H9 (cell line): Measurements from ENCODE around the gene CFAP99. TPM values are rescaled to one million over a fixed set of nuclear protein-coding genes. Genes with fewer than 3 reads are reported as not detected.

Source experiments
- DNase-seq: peaks from one replicate; pipeline ENCODE4 v3.0.0-alpha.2; 2017
- H2AFZ ChIP-seq: one replicate; pipeline ENCODE4 v1.6.1; 2013; ENCODE audit warnings: mild to moderate bottlenecking, low read length, control low read depth, moderate library complexity
- H2AK5ac ChIP-seq: 2 replicates; pipeline ENCODE4 v1.6.1; 2013; ENCODE audit warnings: low read length, control low read depth, mixed read lengths; ENCODE audit not compliant: insufficient read length
- H2BK120ac ChIP-seq: one replicate; pipeline ENCODE4 v1.6.1; 2013; ENCODE audit warnings: low read depth, mild to moderate bottlenecking, low read length, control low read depth, inconsistent platforms; ENCODE audit not compliant: poor library complexity, severe bottlenecking
- H2BK12ac ChIP-seq: 2 replicates; pipeline ENCODE4 v1.6.1; 2013; ENCODE audit warnings: low read length, control low read depth, mixed read lengths, low read depth; ENCODE audit not compliant: insufficient read length
- H2BK15ac ChIP-seq: 2 replicates; pipeline ENCODE4 v1.6.1; 2013; ENCODE audit warnings: low read depth, low read length, control low read depth
- H2BK20ac ChIP-seq: one replicate; pipeline ENCODE4 v1.6.1; 2013; ENCODE audit warnings: low read depth, mild to moderate bottlenecking, low read length, control low read depth, inconsistent platforms; ENCODE audit not compliant: poor library complexity, severe bottlenecking
- H2BK5ac ChIP-seq: 2 replicates; pipeline ENCODE4 v1.6.1; 2013; ENCODE audit warnings: low read length, control low read depth, mixed read lengths; ENCODE audit not compliant: insufficient read length
- H3K14ac ChIP-seq: 2 replicates; pipeline ENCODE4 v1.6.1; 2013; ENCODE audit warnings: low read length, control low read depth; ENCODE audit not compliant: insufficient read depth
- H3K18ac ChIP-seq: 2 replicates; pipeline ENCODE4 v1.6.1; 2013; ENCODE audit warnings: low read depth, mild to moderate bottlenecking, mixed read lengths, low read length, control low read depth; ENCODE audit not compliant: insufficient read length
- H3K23ac ChIP-seq: 2 replicates; pipeline ENCODE4 v1.6.1; 2013; ENCODE audit warnings: low read length, control low read depth, mixed read lengths, low read depth; ENCODE audit not compliant: insufficient read length
- H3K23me2 ChIP-seq: 2 replicates; pipeline ENCODE4 v1.6.1; 2013; ENCODE audit warnings: low read depth, mild to moderate bottlenecking, mixed read lengths, low read length, control low read depth; ENCODE audit not compliant: insufficient read length, poor library complexity, severe bottlenecking
- H3K27ac ChIP-seq: 2 replicates; pipeline ENCODE4 v1.5.1; 2013; ENCODE audit warnings: low read length, control low read depth, mixed read lengths, low read depth; ENCODE audit not compliant: insufficient read length
- H3K27me3 ChIP-seq: 2 replicates; pipeline ENCODE4 v1.6.1; 2013; ENCODE audit warnings: low read length, control low read depth, inconsistent platforms; ENCODE audit not compliant: insufficient read depth
- H3K4ac ChIP-seq: 2 replicates; pipeline ENCODE4 v1.6.1; 2013; ENCODE audit warnings: low read depth, mild to moderate bottlenecking, control low read depth, inconsistent platforms, low read length, moderate library complexity
- H3K4me1 ChIP-seq: 2 replicates; pipeline ENCODE4 v1.6.1; 2013; ENCODE audit warnings: low read length, control low read depth, inconsistent platforms; ENCODE audit not compliant: insufficient read depth
- H3K4me2 ChIP-seq: 2 replicates; pipeline ENCODE4 v1.6.1; 2013; ENCODE audit warnings: low read length, control low read depth, mixed read lengths; ENCODE audit not compliant: insufficient read length, insufficient read depth
- H3K56ac ChIP-seq: 2 replicates; pipeline ENCODE4 v1.6.1; 2013; ENCODE audit warnings: low read depth, mild to moderate bottlenecking, mixed read lengths, low read length, control low read depth; ENCODE audit not compliant: insufficient read length
- H3K79me1 ChIP-seq: 2 replicates; pipeline ENCODE4 v1.6.1; 2013; ENCODE audit warnings: low read depth, mild to moderate bottlenecking, moderate library complexity, low read length, control low read depth, inconsistent platforms; ENCODE audit not compliant: insufficient read depth, poor library complexity, severe bottlenecking
- H3K79me2 ChIP-seq: 2 replicates; pipeline ENCODE4 v1.6.1; 2013; ENCODE audit warnings: low read length, control low read depth, inconsistent platforms; ENCODE audit not compliant: insufficient read depth
- H3K9ac ChIP-seq: 2 replicates; pipeline ENCODE4 v1.6.1; 2013; ENCODE audit warnings: low read length, control low read depth, mixed read lengths; ENCODE audit not compliant: insufficient read length; ENCODE audit errors: extremely low read depth
- H3K9me3 ChIP-seq: one replicate; pipeline ENCODE4 v1.6.1; 2013; ENCODE audit warnings: low read depth, low read length, inconsistent platforms; ENCODE audit not compliant: control insufficient read depth
- H3T11ph ChIP-seq: one replicate; pipeline ENCODE4 v1.6.1; 2013; ENCODE audit warnings: mild to moderate bottlenecking, low read length, control low read depth, inconsistent platforms
- H4K20me1 ChIP-seq: one replicate; pipeline ENCODE4 v1.6.1; 2013; ENCODE audit not compliant: control insufficient read depth, insufficient read length, insufficient read depth
- H4K5ac ChIP-seq: 2 replicates; pipeline ENCODE4 v1.6.1; 2013; ENCODE audit warnings: low read depth, mild to moderate bottlenecking, mixed read lengths, low read length, control low read depth; ENCODE audit not compliant: insufficient read length
- H4K8ac ChIP-seq: replicated peaks from 2 replicates; pipeline ENCODE4 v1.6.1; 2013; ENCODE audit warnings: low read length, control low read depth, mixed read lengths, low read depth; ENCODE audit not compliant: insufficient read length
- H4K91ac ChIP-seq: 2 replicates; pipeline ENCODE4 v1.6.1; 2013; ENCODE audit warnings: low read depth, mild to moderate bottlenecking, moderate library complexity, mixed read lengths, low read length, control low read depth; ENCODE audit not compliant: insufficient read length
- H3K27ac Mint-ChIP-seq, 3 experiments: 2 replicates in 2 of 3; 3 replicates in 1 of 3; pipeline ENCODE4 v1.8.0; 2020 to 2021; ENCODE audit warnings: mixed read lengths in 3 of 3, mild to moderate bottlenecking in 1 of 3, moderate library complexity in 1 of 3
- H3K27me3 Mint-ChIP-seq: 2 replicates; pipeline ENCODE4 v1.8.0; 2021; ENCODE audit warnings: low read depth, mild to moderate bottlenecking, moderate library complexity, mixed read lengths
- H3K36me3 Mint-ChIP-seq, 3 experiments: 2 replicates in 2 of 3; 3 replicates in 1 of 3; pipeline ENCODE4 v1.8.0; 2020 to 2021; ENCODE audit warnings: low read depth in 3 of 3, mixed read lengths in 3 of 3; ENCODE audit not compliant: insufficient read depth in 1 of 3
- H3K4me1 Mint-ChIP-seq, 2 experiments: 2 replicates each; pipeline ENCODE4 v1.8.0; 2020; ENCODE audit warnings: mixed read lengths in 2 of 2
- H3K4me3 Mint-ChIP-seq, 2 experiments: 2 replicates in 1 of 2; 3 replicates in 1 of 2; pipeline ENCODE4 v1.8.0; 2020 to 2021; ENCODE audit warnings: mild to moderate bottlenecking in 2 of 2, mixed read lengths in 2 of 2, moderate library complexity in 1 of 2
- H3K9me3 Mint-ChIP-seq, 2 experiments: 2 replicates in 1 of 2; 3 replicates in 1 of 2; pipeline ENCODE4 v1.8.0; 2020; ENCODE audit warnings: mild to moderate bottlenecking in 2 of 2, mixed read lengths in 2 of 2, moderate library complexity in 1 of 2
- WGBS: extraction: QIAGEN DNeasy Blood & Tissue Kit; methylation state at CpG from one replicate; pipeline ENCODE4 v1.1.7; 2013; ENCODE audit warnings: missing lambda C conversion rate, low lambda C conversion rate, mixed read lengths; ENCODE audit not compliant: insufficient read length; ENCODE audit errors: extremely low coverage; 5-methylcytosine and 5-hydroxymethylcytosine counted together
- total RNA-seq: library from RNA; stranded (reverse); gene quantifications from 2 replicates; pipeline ENCODE4 v1.2.1, GENCODE V29; 2021
- TF ChIP-seq, protein P1 (sequence below): fragments of 200-600 bp; sonication (generic); conservative IDR thresholded peaks from 3 replicates; pipeline ENCODE4 v1.8.0; 2021; ENCODE audit warnings: antibody characterized with exemption, mild to moderate bottlenecking

The CFAP99 gene
- total RNA-seq, 1 experiment from 2014 or later = 0.35 TPM

DNA sequence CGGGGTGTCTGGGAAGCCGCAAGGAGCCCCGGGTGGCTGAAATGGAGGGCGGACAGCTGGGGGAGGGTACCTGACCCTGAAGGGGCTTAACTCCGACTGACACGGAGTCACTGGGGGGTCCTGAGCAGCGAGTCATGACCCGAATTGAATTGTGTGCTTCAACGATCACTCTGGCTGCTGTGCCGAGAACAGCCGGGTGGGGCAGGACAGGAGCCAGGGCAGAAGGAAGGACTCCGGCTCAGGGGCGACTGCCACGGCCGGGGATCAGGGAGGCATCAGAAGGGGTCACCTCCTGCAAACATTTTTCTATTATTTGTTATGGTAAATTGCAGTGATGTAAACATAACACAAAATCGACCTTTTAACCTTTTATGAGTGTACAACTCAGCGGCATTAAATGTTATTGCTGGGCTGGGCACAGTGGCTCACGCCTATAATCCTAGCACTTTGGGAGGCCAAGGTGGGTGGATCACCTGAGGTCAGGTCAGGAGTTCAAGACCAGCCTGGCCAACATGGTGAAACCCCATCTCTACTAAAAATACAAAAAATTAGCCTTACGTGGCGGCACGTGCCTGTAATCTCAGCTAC lies 21.9 kb upstream of the CFAP99 start:
- Histone ChIP-seq H3K4me1 (peaks cover 9% of the 10 kb centered on the region; the same call in 1 of the 2 replicates), H4K8ac (no peak overlapping the region), H2BK15ac (no peak overlapping the region), H3K9me3 (no peaks in the 10 kb centered on the region), H3K56ac (no peak overlapping the region), H3K27ac (no peak overlapping the region), H3T11ph (no peak overlapping the region), H3K79me2 (no peaks in the 10 kb centered on the region), H3K23me2 (peaks cover 5% of the 10 kb centered on the region), H3K4ac (no peak overlapping the region), H3K14ac (no peak overlapping the region), H4K91ac (no peak overlapping the region), H2AFZ (no peak overlapping the region), H3K23ac (no peak overlapping the region), H2AK5ac (no peak overlapping the region), H2BK120ac (no peak overlapping the region), H3K27me3 (no peaks in the 10 kb centered on the region), H4K20me1 (no peaks in the 10 kb centered on the region), H2BK12ac (no peak overlapping the region), H3K18ac (no peak overlapping the region), H3K4me2 (no peak overlapping the region), H2BK20ac (no peak overlapping the region), H4K5ac (no peak overlapping the region), H3K9ac (no peak overlapping the region), H3K79me1 (no peaks in the 10 kb centered on the region), H2BK5ac (no peak overlapping the region)
- no peak for DNase-seq
- Mint-ChIP-seq H3K27me3 (peaks cover 23% of the 10 kb centered on the region), H3K4me3 (no peak overlapping the region), H3K9me3 (no peaks in the 10 kb centered on the region; a peak in 1 of 5 replicates), H3K27ac (no peak overlapping the region), H3K4me1 (peaks cover 24 to 36% of the 10 kb centered on the region in 2 experiments), H3K36me3 (no peaks in the 10 kb centered on the region; a peak in 1 of 7 replicates)
- TF ChIP-seq, protein P1, sequence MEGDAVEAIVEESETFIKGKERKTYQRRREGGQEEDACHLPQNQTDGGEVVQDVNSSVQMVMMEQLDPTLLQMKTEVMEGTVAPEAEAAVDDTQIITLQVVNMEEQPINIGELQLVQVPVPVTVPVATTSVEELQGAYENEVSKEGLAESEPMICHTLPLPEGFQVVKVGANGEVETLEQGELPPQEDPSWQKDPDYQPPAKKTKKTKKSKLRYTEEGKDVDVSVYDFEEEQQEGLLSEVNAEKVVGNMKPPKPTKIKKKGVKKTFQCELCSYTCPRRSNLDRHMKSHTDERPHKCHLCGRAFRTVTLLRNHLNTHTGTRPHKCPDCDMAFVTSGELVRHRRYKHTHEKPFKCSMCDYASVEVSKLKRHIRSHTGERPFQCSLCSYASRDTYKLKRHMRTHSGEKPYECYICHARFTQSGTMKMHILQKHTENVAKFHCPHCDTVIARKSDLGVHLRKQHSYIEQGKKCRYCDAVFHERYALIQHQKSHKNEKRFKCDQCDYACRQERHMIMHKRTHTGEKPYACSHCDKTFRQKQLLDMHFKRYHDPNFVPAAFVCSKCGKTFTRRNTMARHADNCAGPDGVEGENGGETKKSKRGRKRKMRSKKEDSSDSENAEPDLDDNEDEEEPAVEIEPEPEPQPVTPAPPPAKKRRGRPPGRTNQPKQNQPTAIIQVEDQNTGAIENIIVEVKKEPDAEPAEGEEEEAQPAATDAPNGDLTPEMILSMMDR = 0 out of 3 replicates have a peak, but pooled peaks have one; percentile 19
- no CpG with 5 or more reads among the region's 21 CpGs for WGBS
